Peyer's patch (tissue), 4 donors: ENCODE results near the gene PPP1R3D. TPM values are rescaled to one million over a fixed set of nuclear protein-coding genes. Genes with fewer than 3 reads are reported as not detected.
A peak's percentile ranks its signal among the peaks of the same experiment; 100 is the strongest.

Experiments used
- DNase-seq, 3 donors: peaks; one replicate each; pipeline ENCODE4 v3.0.0-alpha.2; 2017 to 2019
- H3K27ac ChIP-seq, 4 donors: fragments of 200-600 bp; sonication (generic); one replicate each; pipeline ENCODE4 v1.5.1; 2016 to 2019
- H3K27me3 ChIP-seq, 2 donors: fragments of 200-600 bp; sonication (generic); one replicate each; pipeline ENCODE4 v1.5.1; 2019
- H3K36me3 ChIP-seq, 3 donors: fragments of 200-600 bp; sonication (generic); one replicate each; pipeline ENCODE4 v1.5.1; 2016 to 2019
- H3K4me1 ChIP-seq, 4 donors: fragments of 200-600 bp; sonication (generic); one replicate each; pipeline ENCODE4 v1.5.1; 2016 to 2019
- H3K4me3 ChIP-seq, 4 donors: fragments of 200-600 bp; sonication (generic); 1 replicate in 3 of 4; 2 replicates in 1 of 4; pipeline ENCODE4 v1.5.1; 2016 to 2019; ENCODE audit warnings: mild to moderate bottlenecking in 1 of 4
- H3K9me3 ChIP-seq, 4 donors: fragments of 200-600 bp; sonication (generic); one replicate each; pipeline ENCODE4 v1.5.1; 2016 to 2019; ENCODE audit warnings: mild to moderate bottlenecking in 1 of 4
- CTCF ChIP-seq, 6 experiments: fragments of 450-650 bp in 4 of 6; fragments of 200-600 bp in 2 of 6; sonication (generic) in 1 of 6; IDR thresholded peaks; one replicate each; pipeline ENCODE4 v1.5.1; 2017 to 2019; ENCODE audit warnings: antibody characterized with exemption in 6 of 6, mild to moderate bottlenecking in 3 of 6, moderate library complexity in 1 of 6
- POLR2A ChIP-seq, 2 donors: fragments of 450-650 bp; IDR thresholded peaks; one replicate each; pipeline ENCODE4 v1.5.1; 2017; ENCODE audit warnings: antibody characterized with exemption in 2 of 2, mild to moderate bottlenecking in 2 of 2, moderate library complexity in 2 of 2
- total RNA-seq, 4 donors: library from RNA; depleted of rRNA; stranded (reverse); fragments of >200 nt; gene quantifications; one replicate each; pipeline ENCODE4 v1.1.0, GENCODE V29; 2016

Gene PPP1R3D
- total RNA-seq, 4 donors from 2014 or later, result 2.5 to 14.2 (median 9.0) TPM

GRCh38 chr20:59936409-59936808, 3.7 kb downstream of the PPP1R3D start:
- DNase-seq, result no peak
- no peaks in the 10 kb centered on the region for H3K36me3 ChIP-seq

GRCh38 chr20:59935457-59936185, 4.5 kb downstream of the PPP1R3D start:
- TF ChIP-seq POLR2A (IDR thresholded peaks at IDR 0.05), result no peak
- no peak for TF ChIP-seq CTCF (IDR thresholded peaks at IDR 0.05)
- DNase-seq, result no peak
- H3K36me3 ChIP-seq, result no peaks in the 10 kb centered on the region
- H3K4me3 ChIP-seq, result no peak overlapping the region
- no peaks in the 10 kb centered on the region for H3K9me3 ChIP-seq
- H3K27me3 ChIP-seq, result no peaks in the 10 kb centered on the region
- no peak overlapping the region for H3K27ac ChIP-seq
- H3K4me1 ChIP-seq, result peaks cover 0 to 29% (median 14%) of the 10 kb centered on the region in 4 donors

More at GRCh38 chr20:59936409-59936808, 3.7 kb downstream of the PPP1R3D start:
- Histone ChIP-seq H3K4me3 (no peak overlapping the region), H3K27ac (no peak overlapping the region), H3K4me1 (peaks cover 0 to 32% (median 14%) of the 10 kb centered on the region in 4 donors), H3K9me3 (no peaks in the 10 kb centered on the region), H3K27me3 (no peaks in the 10 kb centered on the region)
- no peak for TF ChIP-seq POLR2A (IDR thresholded peaks at IDR 0.05)
- TF ChIP-seq CTCF (IDR thresholded peaks at IDR 0.05), result no peak

- no peaks in the 10 kb centered on the region for H3K9me3 ChIP-seq
- no peaks in the 10 kb centered on the region for H3K36me3 ChIP-seq
- H3K27ac ChIP-seq, result peak overlapping the region; percentile 56 to 76 (median 68)
- DNase-seq, result peak; percentile 70 to 88 (median 88)
- H3K27me3 ChIP-seq, result no peaks in the 10 kb centered on the region
- peak; percentile 59 to 94 (median 87) for TF ChIP-seq CTCF (IDR thresholded peaks at IDR 0.05)
- no peak for TF ChIP-seq POLR2A (IDR thresholded peaks at IDR 0.05)
- peak overlapping the region; percentile 55 to 70 (median 64) for H3K4me3 ChIP-seq
- H3K4me1 ChIP-seq, result peaks cover 0 to 25% (median 9%) of the 10 kb centered on the region in 4 donors
These were observed 6.1 kb downstream of the PPP1R3D start for GRCh38 chr20:59933849-59934585.

- TF ChIP-seq POLR2A (IDR thresholded peaks at IDR 0.05) (no peak), CTCF (IDR thresholded peaks at IDR 0.05) (no peak)
- Histone ChIP-seq H3K36me3 (no peaks in the 10 kb centered on the region), H3K27me3 (no peaks in the 10 kb centered on the region), H3K9me3 (no peaks in the 10 kb centered on the region), H3K27ac (peak within 1 kb of the TSS; percentile 56 to 76 (median 68)), H3K4me3 (peak within 1 kb of the TSS; percentile 55 to 70 (median 64)), H3K4me1 (peaks cover 0 to 18% (median 4%) of the 10 kb centered on the region in 4 donors)
- DNase-seq, result peak; percentile 41 to 64 (median 57)
These were observed 6.7 kb downstream of the PPP1R3D start, which contains the start of gene SYCP2 for GRCh38 chr20:59933296-59933848. SYCP2 (minus strand) TSS chr20:59933637; CDS start chr20:59922413, 11,224 bp downstream.

GRCh38 chr20:59932616-59933295, 7.3 kb downstream of the PPP1R3D start:
- Histone ChIP-seq H3K9me3 (no peaks in the 10 kb centered on the region), H3K27ac (peak overlapping the region in 1 of 4 donors; percentile 76), H3K36me3 (no peaks in the 10 kb centered on the region), H3K27me3 (no peaks in the 10 kb centered on the region), H3K4me3 (peak overlapping the region; percentile 55 to 70 (median 64)), H3K4me1 (peaks cover 0 to 12% (median 2%) of the 10 kb centered on the region in 4 donors)
- no peak for TF ChIP-seq POLR2A (IDR thresholded peaks at IDR 0.05)
- no peak for TF ChIP-seq CTCF (IDR thresholded peaks at IDR 0.05)
- peak in 1 of 3 donors; percentile 45 for DNase-seq
